ENCODE data around the gene SGK1. TPM values are rescaled to one million over a fixed set of nuclear protein-coding genes. Genes with fewer than 3 reads are reported as not detected.
"Not testable (repeated sequence)": the region's sequence is repeated elsewhere in the genome, so short reads cannot be mapped to it uniquely, and the experiment has no call there.

The SGK1 gene
- total and polyA plus RNA-seq, 10 donors: 12.3 to 80.1 (median 51.4) TPM

- TF ChIP-seq POLR2A (IDR thresholded peaks at IDR 0.05) (no peak), POLR2AphosphoS5 (IDR thresholded peaks at IDR 0.05) (no peak), CTCF (IDR thresholded peaks at IDR 0.05 in 8 of 11, conservative IDR thresholded peaks at IDR 0.05 in 3 of 11) (no peak)
- 83 to 97% (median 93%) methylated on average over 3 of the region's 3 CpGs for WGBS, 5 donors
Measured at GRCh38 chr6:134309227-134309626, 8.7 kb downstream of the SGK1 start.

DNA sequence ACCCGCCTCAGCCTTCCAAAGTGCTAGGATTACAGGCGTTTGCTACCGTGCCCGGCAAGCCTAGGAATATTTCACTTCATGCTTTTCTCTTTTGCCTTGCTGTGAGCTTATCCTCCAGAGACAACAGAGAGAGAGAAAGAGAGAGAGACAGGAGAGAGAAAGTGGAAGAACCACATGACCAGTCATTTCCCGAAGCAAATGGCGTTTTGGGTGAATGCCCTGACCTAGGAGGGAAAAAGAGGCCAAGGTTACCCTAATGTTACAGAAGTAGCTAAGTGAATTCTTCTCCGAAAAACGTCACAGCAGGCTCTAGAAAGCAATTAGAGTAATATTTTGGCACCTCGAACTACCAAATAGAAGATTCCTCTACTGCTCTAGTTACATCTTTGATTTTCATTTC, 9.1 kb downstream of the SGK1 start:
- peak overlapping the region in 2 of 8 donors; percentile 14 to 41 for H3K27ac ChIP-seq

More at GRCh38 chr6:134309227-134309626, 8.7 kb downstream of the SGK1 start:
- intact Hi-C loops (cut with DNase I; ENCODE audit: low total_unique reads): no loop called here
- no peak overlapping the region for H3K4me3 ChIP-seq
- peak overlapping the region in 2 of 8 donors; percentile 14 to 41 for H3K27ac ChIP-seq
- no peak for DNase-seq
- H3K9me3 ChIP-seq: no peaks in the 10 kb centered on the region
- H3K4me1 ChIP-seq: peaks cover 0 to 13% (median 0%) of the 10 kb centered on the region in 6 donors
- H3K27me3 ChIP-seq (replicated peaks in 1 of 7): no peaks in the 10 kb centered on the region
- H3K36me3 ChIP-seq: no peaks in the 10 kb centered on the region

GRCh38 chr6:134307870-134308269, 10.0 kb downstream of the SGK1 start:
- WGBS, 5 donors: 80 to 87% (median 84%) methylated on average over 5 of the region's 5 CpGs
- Histone ChIP-seq H3K27ac (no peak overlapping the region), H3K36me3 (no peaks in the 10 kb centered on the region), H3K27me3 (replicated peaks in 1 of 7) (no peaks in the 10 kb centered on the region), H3K4me1 (peaks cover 0 to 13% (median 0%) of the 10 kb centered on the region in 6 donors), H3K9me3 (no peaks in the 10 kb centered on the region), H3K4me3 (no peak overlapping the region)
- intact Hi-C loops (cut with DNase I; ENCODE audit: low total_unique reads): no loop called here
- TF ChIP-seq POLR2A (IDR thresholded peaks at IDR 0.05): no peak
- TF ChIP-seq POLR2AphosphoS5 (IDR thresholded peaks at IDR 0.05): no peak
- no peak for TF ChIP-seq CTCF (IDR thresholded peaks at IDR 0.05 in 8 of 11, conservative IDR thresholded peaks at IDR 0.05 in 3 of 11)
- no peak for DNase-seq

More for the DNA sequence above, 9.1 kb downstream of the SGK1 start:
- 66 to 85% (median 74%) methylated on average over 9 of the region's 9 CpGs for WGBS, 5 donors
- H3K27me3 ChIP-seq (replicated peaks in 1 of 7): no peaks in the 10 kb centered on the region
- H3K9me3 ChIP-seq: no peaks in the 10 kb centered on the region
- TF ChIP-seq POLR2A (IDR thresholded peaks at IDR 0.05): no peak
- no peak for TF ChIP-seq CTCF (IDR thresholded peaks at IDR 0.05 in 8 of 11, conservative IDR thresholded peaks at IDR 0.05 in 3 of 11)
- TF ChIP-seq POLR2AphosphoS5 (IDR thresholded peaks at IDR 0.05): no peak
- intact Hi-C loops (cut with DNase I; ENCODE audit: low total_unique reads): no loop called here
- H3K4me1 ChIP-seq: peaks cover 0 to 13% (median 0%) of the 10 kb centered on the region in 6 donors
- no peaks in the 10 kb centered on the region for H3K36me3 ChIP-seq
- DNase-seq: no peak
- H3K4me3 ChIP-seq: no peak overlapping the region

DNA sequence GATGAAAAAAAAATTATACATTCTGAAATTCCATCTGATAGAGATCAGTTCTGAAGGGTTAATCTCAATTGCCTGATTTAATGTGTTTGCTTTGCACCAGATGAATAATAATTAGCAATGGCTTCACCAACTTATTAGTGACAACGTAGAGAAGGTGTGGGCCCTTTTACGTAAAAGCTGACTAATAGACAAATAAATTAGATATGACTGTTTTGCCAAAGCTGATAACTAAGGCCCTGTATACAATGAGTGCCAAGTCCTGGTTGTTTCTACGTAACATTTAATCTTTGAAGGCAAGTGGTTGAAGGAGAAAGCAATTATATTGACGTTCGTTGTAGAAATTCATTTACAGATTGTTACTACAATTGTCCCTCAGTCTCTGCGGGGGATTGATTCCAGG, 10.8 kb downstream of the SGK1 start:
- 86 to 96% (median 91%) methylated on average over 6 of the region's 6 CpGs for WGBS, 5 donors
- Histone ChIP-seq H3K4me1 (peaks cover 0 to 13% (median 0%) of the 10 kb centered on the region in 6 donors), H3K9me3 (no peaks in the 10 kb centered on the region), H3K36me3 (no peaks in the 10 kb centered on the region), H3K4me3 (no peak overlapping the region), H3K27me3 (replicated peaks in 1 of 7) (no peaks in the 10 kb centered on the region), H3K27ac (no peak overlapping the region)
- no peak for DNase-seq
- intact Hi-C loops (cut with DNase I; ENCODE audit: low total_unique reads): no loop called here
- no peak for TF ChIP-seq CTCF (IDR thresholded peaks at IDR 0.05 in 8 of 11, conservative IDR thresholded peaks at IDR 0.05 in 3 of 11)
- TF ChIP-seq POLR2A (IDR thresholded peaks at IDR 0.05): no peak
- TF ChIP-seq POLR2AphosphoS5 (IDR thresholded peaks at IDR 0.05): no peak

GRCh38 chr6:134304381-134304780, 13.5 kb downstream of the SGK1 start:
- 82 to 91% (median 89%) methylated on average over 6 of the region's 6 CpGs for WGBS, 5 donors
- H3K9me3 ChIP-seq; H3K4me3 ChIP-seq; H3K27ac ChIP-seq; intact Hi-C loops (cut with DNase I; ENCODE audit: low total_unique reads); DNase-seq; H3K27me3 ChIP-seq (replicated peaks in 1 of 7); H3K36me3 ChIP-seq: not testable (repeated sequence)
- H3K4me1 ChIP-seq: peaks cover 0 to 11% (median 0%) of the 10 kb centered on the region in 6 donors
